BLaER1 (cell line): ENCODE measurements around the gene TBC1D2.

Experiments used
- H3K27ac ChIP-seq: shearing (Covaris generic); formaldehyde crosslinking; 2 replicates; pipeline ENCODE4 v1.8.1; 2022
- H3K27me3 ChIP-seq: shearing (Covaris generic); formaldehyde crosslinking; 2 replicates; pipeline ENCODE4 v1.8.1; 2022
- H3K36me3 ChIP-seq: shearing (Covaris generic); formaldehyde crosslinking; 2 replicates; pipeline ENCODE4 v1.8.1; 2022
- H3K4me1 ChIP-seq: shearing (Covaris generic); formaldehyde crosslinking; 2 replicates; pipeline ENCODE4 v1.8.1; 2022
- H3K4me2 ChIP-seq: shearing (Covaris generic); formaldehyde crosslinking; 2 replicates; pipeline ENCODE4 v1.8.1; 2022
- H3K4me3 ChIP-seq: shearing (Covaris generic); formaldehyde crosslinking; 2 replicates; pipeline ENCODE4 v1.8.1; 2022
- H3K9ac ChIP-seq: shearing (Covaris generic); formaldehyde crosslinking; 2 replicates; pipeline ENCODE4 v1.8.1; 2022
- H3K9me3 ChIP-seq: shearing (Covaris generic); formaldehyde crosslinking; 2 replicates; pipeline ENCODE4 v1.8.1; 2022
- H4K20me1 ChIP-seq: shearing (Covaris generic); formaldehyde crosslinking; 2 replicates; pipeline ENCODE4 v1.8.1; 2022
- Cebpa-rat ChIP-seq: shearing (Covaris generic); IDR thresholded peaks from 2 replicates; pipeline ENCODE4 v1.8.1; 2022

Gene TBC1D2, protein sequence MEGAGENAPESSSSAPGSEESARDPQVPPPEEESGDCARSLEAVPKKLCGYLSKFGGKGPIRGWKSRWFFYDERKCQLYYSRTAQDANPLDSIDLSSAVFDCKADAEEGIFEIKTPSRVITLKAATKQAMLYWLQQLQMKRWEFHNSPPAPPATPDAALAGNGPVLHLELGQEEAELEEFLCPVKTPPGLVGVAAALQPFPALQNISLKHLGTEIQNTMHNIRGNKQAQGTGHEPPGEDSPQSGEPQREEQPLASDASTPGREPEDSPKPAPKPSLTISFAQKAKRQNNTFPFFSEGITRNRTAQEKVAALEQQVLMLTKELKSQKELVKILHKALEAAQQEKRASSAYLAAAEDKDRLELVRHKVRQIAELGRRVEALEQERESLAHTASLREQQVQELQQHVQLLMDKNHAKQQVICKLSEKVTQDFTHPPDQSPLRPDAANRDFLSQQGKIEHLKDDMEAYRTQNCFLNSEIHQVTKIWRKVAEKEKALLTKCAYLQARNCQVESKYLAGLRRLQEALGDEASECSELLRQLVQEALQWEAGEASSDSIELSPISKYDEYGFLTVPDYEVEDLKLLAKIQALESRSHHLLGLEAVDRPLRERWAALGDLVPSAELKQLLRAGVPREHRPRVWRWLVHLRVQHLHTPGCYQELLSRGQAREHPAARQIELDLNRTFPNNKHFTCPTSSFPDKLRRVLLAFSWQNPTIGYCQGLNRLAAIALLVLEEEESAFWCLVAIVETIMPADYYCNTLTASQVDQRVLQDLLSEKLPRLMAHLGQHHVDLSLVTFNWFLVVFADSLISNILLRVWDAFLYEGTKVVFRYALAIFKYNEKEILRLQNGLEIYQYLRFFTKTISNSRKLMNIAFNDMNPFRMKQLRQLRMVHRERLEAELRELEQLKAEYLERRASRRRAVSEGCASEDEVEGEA

DNA sequence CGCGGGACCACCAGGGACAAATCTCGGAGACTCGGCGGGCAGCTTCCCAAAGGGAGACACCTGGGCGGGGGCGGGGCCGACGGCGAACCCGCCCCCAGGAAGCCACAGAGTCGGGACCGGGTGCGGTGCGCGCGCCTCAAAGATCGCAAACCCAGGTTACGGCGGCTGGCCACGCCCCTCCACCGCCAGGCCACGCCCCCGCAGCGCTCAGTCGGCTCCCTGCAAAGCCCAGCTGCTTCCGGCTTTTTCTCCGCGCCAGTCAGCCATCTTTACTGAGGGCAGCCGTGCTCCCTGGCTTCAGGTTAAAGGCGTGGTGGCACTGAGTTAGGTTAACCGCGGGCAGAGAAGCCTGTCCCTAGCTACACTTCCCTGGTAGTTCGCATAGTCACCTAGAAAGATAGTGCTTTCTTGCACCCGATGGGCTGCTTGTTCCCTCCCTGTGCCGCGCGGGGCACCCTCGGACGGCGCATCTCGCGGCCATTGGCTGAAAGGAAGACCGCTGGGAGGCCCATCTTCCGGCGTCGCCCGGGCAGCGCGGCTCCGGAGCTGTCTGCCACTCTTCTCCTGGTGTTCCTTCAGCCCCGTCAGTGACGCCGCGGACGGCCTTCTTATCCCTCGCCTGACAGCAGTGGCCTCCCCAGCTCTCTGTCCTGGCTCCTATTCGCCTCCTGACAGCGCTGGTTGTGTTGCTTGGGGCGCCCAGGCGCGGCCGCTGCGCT is at the start of gene TBC1D2:
TBC1D2 (minus strand) TSS at position 72 of the 719 bp plus-strand sequence. CDS start 108 bp downstream, outside the sequence.
- TF ChIP-seq Cebpa-rat = no peak
- H3K27me3 ChIP-seq = no peaks in the 10 kb centered on the region
- peak within 1 kb of the TSS; percentile 83 for H3K9ac ChIP-seq
- no peaks in the 10 kb centered on the region for H4K20me1 ChIP-seq
- peaks cover 31% of the 10 kb centered on the region for H3K4me1 ChIP-seq
- H3K36me3 ChIP-seq = no peaks in the 10 kb centered on the region
- no peaks in the 10 kb centered on the region for H3K9me3 ChIP-seq
- peak within 1 kb of the TSS; percentile 87 for H3K27ac ChIP-seq
- H3K4me2 ChIP-seq = peak within 1 kb of the TSS; percentile 90
- peak within 1 kb of the TSS; percentile 83 for H3K4me3 ChIP-seq

DNA sequence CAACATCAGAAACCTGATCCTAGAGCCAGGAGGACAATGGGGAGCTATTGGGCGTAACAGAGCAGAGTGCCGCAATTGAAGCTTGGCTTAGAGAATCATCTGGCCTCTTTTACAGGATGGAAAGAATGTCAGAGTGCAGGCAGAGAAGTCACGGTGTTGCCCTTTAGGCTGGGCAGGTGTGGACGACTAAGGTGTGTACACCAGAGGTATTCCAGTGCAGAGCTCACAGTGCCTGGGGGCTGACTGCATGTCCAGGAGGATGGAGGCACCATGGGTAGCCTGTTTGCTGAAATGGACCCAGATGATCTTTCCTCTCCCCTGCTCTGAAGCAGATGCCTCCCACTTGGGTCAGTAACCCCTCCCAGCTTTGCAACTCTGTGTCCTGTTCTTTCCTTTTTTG is 48.9 kb upstream of the TBC1D2 start:
- H3K27ac ChIP-seq = no peak overlapping the region
- no peaks in the 10 kb centered on the region for H3K4me1 ChIP-seq
- TF ChIP-seq Cebpa-rat = no peak
- no peaks in the 10 kb centered on the region for H3K36me3 ChIP-seq
- no peaks in the 10 kb centered on the region for H3K9me3 ChIP-seq
- H3K4me3 ChIP-seq = no peak overlapping the region
- no peaks in the 10 kb centered on the region for H3K27me3 ChIP-seq
- no peak overlapping the region for H3K4me2 ChIP-seq
- no peaks in the 10 kb centered on the region for H4K20me1 ChIP-seq
- no peak overlapping the region for H3K9ac ChIP-seq

DNA sequence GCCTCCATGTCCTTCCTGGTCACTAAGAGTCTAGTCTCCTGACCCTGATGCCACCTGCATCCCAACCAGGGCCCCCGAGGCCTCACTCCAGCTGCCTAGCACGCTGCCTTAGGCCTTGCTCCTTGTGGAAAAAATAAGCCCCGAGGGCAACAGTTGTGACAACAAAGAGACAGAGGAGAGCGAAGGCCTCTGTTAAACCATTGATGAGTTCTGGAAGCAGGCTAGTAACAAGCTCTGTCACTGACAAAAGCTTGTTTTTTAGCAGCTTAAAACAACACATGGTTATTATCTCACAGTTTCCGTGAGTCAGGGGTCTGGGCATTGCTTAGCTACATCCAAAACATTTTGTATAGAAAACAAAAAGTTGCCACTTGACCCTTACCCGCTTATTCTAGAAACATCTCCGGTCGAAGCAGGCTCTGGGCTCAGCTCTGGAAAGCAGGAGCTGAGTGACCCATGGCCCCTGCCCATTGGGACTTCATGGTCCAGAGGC is 48.2 kb upstream of the TBC1D2 start:
- Histone ChIP-seq H3K4me3 (no peak overlapping the region), H3K4me2 (no peak overlapping the region), H4K20me1 (no peaks in the 10 kb centered on the region), H3K9ac (no peak overlapping the region), H3K27ac (no peak overlapping the region), H3K4me1 (no peaks in the 10 kb centered on the region), H3K27me3 (no peaks in the 10 kb centered on the region), H3K9me3 (no peaks in the 10 kb centered on the region), H3K36me3 (no peaks in the 10 kb centered on the region)
- no peak for TF ChIP-seq Cebpa-rat

DNA sequence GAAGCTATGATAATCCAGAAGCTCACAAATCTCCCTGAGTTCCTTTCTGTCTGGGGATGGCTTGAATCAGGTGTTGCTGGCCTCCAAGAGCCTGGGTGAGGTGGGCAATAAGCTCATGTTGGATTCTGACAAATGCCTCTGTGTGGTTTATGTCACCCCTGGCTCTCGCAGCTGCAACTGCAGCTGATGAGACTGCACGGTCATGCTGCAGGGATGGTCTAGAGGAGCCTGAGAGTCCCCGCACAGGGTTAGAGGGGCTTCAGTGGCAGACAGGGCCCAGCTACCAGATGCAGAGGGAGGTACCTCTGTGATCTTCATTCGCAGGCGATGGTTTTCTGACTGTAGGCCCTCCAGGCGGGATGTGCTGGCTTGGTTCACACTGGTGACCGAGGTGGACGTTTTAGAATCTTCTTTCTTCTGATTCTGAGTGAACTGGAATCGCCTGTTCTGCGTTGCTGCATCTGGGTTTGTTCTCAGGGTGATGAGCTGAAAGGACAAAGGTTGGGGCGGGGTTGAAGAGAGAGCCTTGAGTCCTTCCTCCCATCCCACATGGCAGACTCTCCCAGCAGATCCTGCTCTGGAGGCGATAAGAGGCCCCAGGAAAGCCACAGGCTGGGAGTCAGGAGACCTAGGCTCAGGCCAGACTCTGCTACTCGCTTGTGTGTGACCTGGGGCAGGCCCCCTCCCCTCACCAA is 47.6 kb upstream of the TBC1D2 start:
- no peak overlapping the region for H3K4me2 ChIP-seq
- no peak overlapping the region for H3K9ac ChIP-seq
- H3K27me3 ChIP-seq = no peaks in the 10 kb centered on the region
- no peak for TF ChIP-seq Cebpa-rat
- H3K36me3 ChIP-seq = no peaks in the 10 kb centered on the region
- H3K4me1 ChIP-seq = no peaks in the 10 kb centered on the region
- no peaks in the 10 kb centered on the region for H3K9me3 ChIP-seq
- H4K20me1 ChIP-seq = no peaks in the 10 kb centered on the region
- H3K27ac ChIP-seq = no peak overlapping the region
- no peak overlapping the region for H3K4me3 ChIP-seq

DNA sequence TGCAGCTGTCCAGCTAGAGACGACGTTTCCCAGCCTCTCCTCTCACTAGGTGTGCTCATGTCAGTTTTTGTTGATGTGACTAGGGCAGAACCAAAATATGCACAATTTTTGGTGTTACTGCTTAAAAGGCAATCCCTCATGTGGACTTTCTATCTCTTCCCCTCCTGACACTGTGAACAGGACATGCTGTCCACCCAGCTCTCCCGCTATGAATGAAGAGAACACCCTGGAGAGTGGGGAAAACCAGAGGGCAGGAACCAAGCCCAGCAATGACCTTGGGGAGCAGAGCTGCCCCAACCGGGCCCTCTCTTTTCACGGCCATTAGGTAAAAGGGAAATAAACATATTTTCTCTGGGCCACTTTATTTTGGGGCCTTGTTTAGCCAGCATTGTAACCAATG is 46.7 kb upstream of the TBC1D2 start:
- Histone ChIP-seq H3K9ac (no peak overlapping the region), H3K4me2 (no peak overlapping the region), H3K27ac (no peak overlapping the region), H3K36me3 (no peaks in the 10 kb centered on the region), H3K9me3 (no peaks in the 10 kb centered on the region), H3K27me3 (no peaks in the 10 kb centered on the region), H4K20me1 (no peaks in the 10 kb centered on the region), H3K4me1 (no peaks in the 10 kb centered on the region), H3K4me3 (no peak overlapping the region)
- TF ChIP-seq Cebpa-rat = no peak

DNA sequence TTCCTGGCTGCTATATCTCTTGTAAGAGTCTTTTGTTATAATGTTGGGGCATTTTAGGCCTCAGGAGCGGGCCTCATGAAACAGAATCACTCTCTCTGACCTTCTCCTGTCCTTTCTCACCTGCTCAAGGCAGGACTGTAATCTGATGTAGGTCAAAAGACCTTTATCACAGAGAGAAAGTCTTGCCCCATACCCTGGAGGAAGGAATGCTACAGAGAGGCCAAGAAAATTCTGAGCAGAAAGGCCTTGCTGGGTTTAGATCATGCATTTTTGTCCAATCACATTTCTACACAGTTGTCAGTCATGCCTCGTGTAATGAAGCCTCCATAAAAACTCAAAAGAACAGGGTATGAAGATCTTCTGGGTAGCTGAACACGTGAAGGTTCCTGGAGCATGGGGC is 45.2 kb upstream of the TBC1D2 start:
- Histone ChIP-seq H3K36me3 (no peaks in the 10 kb centered on the region), H4K20me1 (no peaks in the 10 kb centered on the region), H3K4me1 (no peaks in the 10 kb centered on the region), H3K4me2 (no peak overlapping the region), H3K9ac (no peak overlapping the region), H3K9me3 (no peaks in the 10 kb centered on the region), H3K27ac (no peak overlapping the region), H3K4me3 (no peak overlapping the region), H3K27me3 (no peaks in the 10 kb centered on the region)
- TF ChIP-seq Cebpa-rat = no peak

DNA sequence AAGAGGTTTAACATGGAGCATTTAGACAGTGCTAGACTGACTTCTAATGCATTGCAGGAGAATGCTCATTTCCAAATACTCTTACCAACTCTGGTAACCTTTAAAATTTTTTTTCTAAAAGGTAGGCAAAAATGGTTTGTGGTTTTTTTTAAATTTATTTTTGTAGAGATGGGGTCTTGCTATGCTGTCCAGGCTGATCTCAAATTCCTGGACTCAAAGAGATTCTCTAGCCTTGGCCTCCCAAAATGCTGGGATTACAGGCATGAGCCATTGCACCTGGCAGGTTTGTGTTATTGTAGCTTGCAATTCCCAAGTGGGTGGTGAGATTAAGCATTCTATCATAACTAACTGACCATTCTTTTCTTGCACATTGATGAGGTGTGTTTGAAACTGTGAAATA is 43.0 kb upstream of the TBC1D2 start:
- Histone ChIP-seq H3K4me3 (no peak overlapping the region), H3K9ac (no peak overlapping the region), H3K4me2 (no peak overlapping the region), H3K27ac (no peak overlapping the region), H3K9me3 (no peaks in the 10 kb centered on the region), H3K27me3 (no peaks in the 10 kb centered on the region), H4K20me1 (no peaks in the 10 kb centered on the region), H3K4me1 (no peaks in the 10 kb centered on the region), H3K36me3 (no peaks in the 10 kb centered on the region)
- TF ChIP-seq Cebpa-rat = no peak

DNA sequence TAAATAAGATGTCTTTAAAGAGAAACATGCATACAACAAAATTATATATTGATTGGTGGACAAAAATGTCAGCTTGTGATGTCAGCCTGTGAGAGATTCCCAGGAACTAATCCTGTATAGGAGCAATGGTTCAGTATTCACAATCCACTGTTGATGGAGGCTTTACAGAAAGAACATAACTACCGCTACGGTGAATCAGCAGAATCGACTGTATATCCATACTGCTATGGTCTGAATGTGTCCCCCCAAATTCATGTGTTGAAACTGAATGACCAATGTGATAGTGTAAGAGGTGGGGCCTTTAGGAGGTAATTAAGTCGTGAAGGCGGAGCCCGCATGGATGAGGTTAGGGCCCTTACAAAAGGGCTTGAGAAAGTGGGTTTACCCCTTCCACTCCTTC is 40.4 kb upstream of the TBC1D2 start:
- Histone ChIP-seq H3K4me3 (no peak overlapping the region), H3K9me3 (no peaks in the 10 kb centered on the region), H3K27me3 (no peaks in the 10 kb centered on the region), H3K4me2 (no peak overlapping the region), H3K4me1 (no peaks in the 10 kb centered on the region), H3K36me3 (no peaks in the 10 kb centered on the region), H4K20me1 (no peaks in the 10 kb centered on the region), H3K27ac (no peak overlapping the region), H3K9ac (no peak overlapping the region)
- no peak for TF ChIP-seq Cebpa-rat

DNA sequence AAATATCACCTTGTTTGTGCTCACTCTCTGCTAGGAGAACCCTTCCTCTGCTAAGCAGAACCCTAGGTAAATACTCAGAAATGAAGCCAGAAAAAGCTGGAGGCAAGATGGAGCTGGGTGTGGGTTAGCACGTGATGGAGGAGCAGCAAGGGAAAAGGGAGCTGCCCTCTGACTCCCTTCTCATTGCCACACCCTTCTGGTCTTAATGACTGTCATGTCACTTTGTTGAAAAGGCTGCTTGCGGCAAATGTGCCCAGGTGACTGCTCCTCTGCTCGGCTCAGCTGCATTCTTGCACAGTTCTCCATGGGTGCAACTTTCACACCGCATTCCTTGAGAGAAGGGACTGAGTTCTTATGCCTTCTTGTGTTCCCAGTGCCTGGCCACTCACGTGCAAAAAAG is 36.4 kb upstream of the TBC1D2 start:
- no peaks in the 10 kb centered on the region for H3K9me3 ChIP-seq
- H3K27ac ChIP-seq = no peak overlapping the region
- no peaks in the 10 kb centered on the region for H3K4me1 ChIP-seq
- H3K9ac ChIP-seq = no peak overlapping the region
- H3K36me3 ChIP-seq = no peaks in the 10 kb centered on the region
- H3K4me2 ChIP-seq = no peak overlapping the region
- H4K20me1 ChIP-seq = no peaks in the 10 kb centered on the region
- H3K27me3 ChIP-seq = no peaks in the 10 kb centered on the region
- TF ChIP-seq Cebpa-rat = no peak
- no peak overlapping the region for H3K4me3 ChIP-seq
